Hindlimb muscle (tissue), 1 donor: ENCODE data around the gene CENPX. TPM values are rescaled to one million over a fixed set of nuclear protein-coding genes. Genes with fewer than 3 reads are reported as not detected.

Source experiments
- DNase-seq: peaks from one replicate; pipeline ENCODE4 v3.0.0-alpha.2; 2013
- polyA plus RNA-seq: library from polyadenylated mRNA; unstranded; fragments of 120-200 nt; gene quantifications from one replicate; pipeline ENCODE4 v1.2.1, GENCODE V29; 2013; ENCODE audit not compliant: insufficient read length

CENPX gene
- polyA plus RNA-seq, 1 donor: 36.0 TPM

DNA sequence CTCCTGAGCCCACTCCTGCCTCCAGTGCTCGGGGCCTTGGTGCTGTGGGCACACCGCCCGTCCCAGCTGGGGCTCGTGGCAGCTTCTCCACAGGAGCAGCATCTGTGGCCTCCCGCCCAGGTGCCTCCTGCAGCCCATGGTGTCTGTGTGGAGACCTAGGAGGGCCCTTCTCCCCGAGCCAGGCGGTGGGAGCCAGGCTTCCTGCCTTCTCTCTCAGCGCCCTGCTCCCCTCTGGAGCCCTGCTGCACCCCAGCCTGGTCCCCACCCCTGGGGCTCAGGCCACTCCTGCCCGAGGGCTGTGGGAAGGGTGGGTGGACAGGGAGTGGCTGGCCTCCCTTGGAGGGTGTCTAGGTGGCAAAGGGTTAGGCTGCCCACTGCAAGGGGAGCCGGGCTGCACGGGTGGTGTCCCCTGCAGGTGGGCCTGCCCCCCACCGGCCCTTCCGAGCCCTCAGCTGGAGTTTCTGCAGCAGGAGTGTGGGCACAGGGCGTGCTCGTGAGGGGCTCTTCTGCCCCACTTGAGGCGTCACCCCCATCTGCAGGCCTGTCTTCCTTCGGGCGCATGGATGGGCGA, 11.0 kb downstream of the CENPX start:
- DNase-seq: no peak

DNA sequence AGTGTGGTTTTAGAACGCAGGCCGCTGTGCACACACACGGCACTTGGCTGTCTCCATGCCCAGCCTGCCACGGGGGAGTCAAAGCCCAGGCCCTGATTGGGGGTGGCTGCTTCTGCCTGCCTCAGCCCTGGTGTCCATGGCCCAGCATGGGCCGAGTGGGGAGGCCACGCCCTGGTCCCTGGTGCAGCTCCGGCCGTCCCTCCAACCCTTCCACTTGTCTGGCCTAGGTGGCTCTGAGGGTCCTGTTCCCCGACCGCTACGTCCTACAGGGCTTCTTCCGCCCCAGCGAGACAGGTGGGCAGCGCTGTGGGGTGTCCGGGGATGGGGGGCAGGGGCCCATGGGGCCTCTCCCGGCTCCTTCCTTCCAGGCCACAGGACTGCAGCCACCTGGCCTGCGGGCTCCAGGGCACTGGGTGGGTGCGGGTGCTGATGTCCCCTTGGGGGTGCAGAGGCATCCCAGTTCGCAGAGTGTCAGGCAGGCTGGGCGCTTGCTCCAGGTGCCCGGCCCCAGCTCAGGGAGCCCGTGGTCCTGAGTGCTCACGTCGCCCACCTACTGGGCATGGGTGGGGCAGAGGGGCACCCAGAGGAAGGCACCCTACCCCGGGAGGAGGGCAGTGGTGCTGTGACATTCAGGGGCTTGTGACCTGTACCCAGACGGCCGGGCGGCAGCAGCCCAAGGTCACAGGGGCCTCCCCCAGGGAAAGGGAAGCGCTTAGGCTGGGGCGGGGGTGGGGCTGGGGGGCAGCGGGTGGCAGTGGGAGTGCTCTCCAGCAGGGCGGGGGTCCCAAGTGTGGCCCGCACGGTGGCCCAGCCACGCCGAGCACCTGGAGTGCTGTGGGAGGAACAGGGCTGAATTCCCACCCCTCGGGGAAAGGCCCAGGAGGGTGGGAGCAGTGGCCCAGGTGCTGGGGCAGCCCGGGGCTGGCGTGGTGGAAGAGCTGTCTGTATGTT, 11.8 kb downstream of the CENPX start:
- no peak for DNase-seq

DNA sequence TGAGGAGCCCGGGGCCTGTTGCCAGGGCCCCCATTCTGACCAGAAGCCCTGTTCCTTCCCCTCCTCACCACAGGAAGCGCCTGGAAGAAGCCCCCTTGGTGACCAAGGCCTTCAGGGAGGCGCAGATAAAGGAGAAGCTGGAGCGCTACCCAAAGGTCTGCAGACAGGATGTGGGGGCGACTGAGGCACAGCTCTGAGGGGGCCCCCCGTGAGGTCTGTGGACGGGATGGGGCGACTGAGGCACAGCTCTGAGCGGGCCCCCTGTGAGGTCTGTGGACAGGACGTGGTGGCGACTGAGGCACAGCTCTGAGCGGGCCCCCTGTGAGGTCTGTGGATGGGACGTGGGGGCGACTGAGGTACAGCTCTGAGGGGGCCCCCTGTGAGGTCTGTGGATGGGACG, 13.3 kb downstream of the CENPX start:
- no peak for DNase-seq

DNA sequence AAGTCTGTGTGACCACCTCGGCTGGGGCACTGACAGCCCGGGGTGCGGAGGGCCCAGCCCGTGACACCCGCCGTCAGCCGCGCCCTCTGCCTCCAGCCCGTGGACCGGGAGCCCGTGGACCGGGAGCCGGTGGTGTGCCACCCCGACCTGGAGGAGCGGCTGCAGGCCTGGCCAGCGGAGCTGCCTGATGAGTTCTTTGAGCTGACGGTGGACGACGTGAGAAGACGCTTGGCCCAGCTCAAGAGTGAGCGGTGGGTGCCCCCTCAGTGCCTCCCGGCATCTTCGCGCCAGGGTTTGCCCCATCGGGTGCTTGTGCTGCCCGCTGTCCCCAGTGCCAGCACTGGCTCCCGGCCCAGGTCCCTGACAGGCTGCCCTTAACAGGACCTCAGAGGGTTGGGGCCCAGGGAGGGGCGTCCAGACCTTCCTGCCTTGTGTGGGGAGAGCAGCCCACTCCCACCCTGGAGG, 13.7 kb downstream of the CENPX start:
- DNase-seq: no peak

DNA sequence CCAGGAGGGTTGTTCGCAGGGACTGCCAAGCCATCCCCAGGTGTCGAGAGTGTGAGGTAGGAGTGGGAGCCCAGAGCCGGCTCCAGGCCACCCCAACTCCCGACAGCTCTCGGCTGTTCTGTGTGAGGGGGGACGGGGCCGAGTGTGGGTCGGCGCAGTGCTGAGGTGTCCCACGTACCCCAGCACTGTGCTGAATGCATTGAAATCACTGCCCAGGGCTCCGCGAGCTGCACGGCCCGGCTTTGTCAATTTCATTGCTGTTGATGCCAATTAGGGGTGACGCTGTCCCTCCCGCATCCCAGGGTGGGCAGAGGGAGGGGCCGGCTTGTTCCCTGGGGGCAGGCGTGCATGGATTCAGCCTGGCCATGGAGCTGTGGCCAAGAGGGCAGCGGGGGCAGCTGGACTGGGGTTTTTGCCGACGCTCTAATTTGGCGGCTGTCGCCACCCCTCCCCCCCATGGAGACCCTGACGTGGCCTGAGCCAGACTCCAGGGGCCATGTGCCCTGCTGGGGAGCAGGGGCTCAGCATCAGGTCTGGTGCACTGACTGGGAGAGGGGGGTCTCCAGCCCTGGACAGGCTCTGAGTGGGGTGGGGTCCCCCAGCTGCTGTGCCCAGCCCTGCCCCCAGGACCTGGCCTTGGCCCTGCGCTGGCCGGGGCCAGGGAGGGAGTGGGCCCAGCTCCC, 14.3 kb downstream of the CENPX start:
- no peak for DNase-seq

DNA sequence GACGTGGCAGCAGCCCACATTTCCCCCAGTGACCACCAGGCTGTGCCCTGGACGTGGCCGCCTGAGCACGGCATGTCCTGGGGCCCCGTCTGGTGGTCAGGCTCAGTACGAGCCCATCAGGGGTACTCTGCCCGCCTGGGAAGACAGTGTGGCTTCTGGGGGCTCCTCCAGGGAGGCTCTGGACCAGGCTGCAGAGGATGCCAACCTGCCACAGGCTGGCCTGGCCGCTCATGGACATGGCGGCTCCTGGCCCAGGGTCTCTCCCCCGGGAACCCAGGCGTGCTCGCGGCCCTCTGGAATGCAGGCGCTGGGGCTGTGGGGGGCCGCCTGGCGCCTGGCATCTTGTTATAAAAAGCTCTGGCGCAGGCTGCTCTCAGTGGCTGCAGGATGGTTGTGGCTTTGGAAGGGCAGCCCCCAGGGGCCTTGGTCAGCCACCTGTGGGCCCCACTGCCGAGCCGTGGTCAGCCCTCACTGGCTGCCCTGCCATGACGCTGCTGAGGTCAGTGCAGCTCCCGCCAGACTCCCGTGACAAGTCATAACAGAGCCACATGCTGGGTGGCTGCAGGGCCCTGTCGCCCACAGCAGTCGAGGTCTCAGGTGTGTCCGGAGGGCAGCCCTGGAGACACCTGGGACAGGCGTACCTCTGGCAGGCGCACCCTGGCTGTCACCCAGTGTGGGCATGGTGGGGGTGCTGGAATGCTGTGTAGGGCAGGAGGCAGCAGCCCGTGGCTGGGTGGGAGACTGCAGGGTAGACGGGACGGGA, 15.0 kb downstream of the CENPX start:
- DNase-seq: no peak

DNA sequence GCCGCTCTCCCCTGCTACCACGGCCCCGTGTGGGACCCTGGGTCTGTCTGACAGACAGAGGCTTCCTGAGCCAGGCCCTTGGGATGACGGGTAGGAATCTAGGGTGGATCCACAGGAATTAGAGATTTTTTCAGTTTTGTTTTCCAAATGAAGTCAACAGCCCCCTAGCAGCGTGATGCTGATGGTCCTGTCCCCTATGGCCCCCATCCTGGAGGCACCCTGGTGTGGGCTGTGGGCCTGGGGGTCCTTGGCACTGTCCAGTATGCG, 15.5 kb downstream of the CENPX start:
- no peak for DNase-seq

DNA sequence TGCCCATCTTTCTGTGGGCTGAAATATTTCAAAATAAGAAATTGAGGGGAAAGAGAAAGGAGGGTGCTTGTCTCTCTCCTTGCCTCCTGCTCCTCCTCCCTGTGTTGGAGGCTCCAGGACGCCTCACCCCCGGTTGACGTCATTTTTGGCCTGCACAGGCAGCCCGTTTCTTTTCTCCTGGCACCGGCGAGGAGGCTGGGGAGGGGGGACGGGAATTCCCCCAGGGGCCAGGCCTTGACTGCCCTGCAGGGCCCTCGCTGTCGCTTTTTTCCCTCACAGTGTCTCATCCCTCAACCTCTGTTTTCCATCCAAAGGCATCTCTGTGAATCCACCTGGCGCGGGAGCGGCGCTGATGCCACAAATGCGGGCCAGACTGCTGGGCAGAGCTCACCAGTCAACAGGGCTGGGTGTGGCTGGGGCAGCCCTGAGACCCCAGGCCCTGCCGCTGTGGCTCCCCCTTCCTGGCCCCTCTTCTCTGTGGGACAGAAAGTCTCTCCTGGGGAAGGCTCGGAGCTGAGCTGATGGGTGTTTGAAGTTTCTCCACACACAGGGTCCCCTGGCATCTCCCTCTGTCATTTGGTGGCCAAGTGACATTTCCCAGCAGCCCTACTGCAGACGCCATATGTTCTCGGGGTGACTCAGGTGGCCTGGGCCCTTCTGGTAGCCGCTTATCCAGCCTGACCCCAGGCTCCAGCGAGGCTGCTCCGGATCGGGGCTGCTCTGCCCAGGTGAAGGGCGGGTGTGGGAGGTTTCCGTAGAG, 16.0 kb downstream of the CENPX start:
- no peak for DNase-seq

DNA sequence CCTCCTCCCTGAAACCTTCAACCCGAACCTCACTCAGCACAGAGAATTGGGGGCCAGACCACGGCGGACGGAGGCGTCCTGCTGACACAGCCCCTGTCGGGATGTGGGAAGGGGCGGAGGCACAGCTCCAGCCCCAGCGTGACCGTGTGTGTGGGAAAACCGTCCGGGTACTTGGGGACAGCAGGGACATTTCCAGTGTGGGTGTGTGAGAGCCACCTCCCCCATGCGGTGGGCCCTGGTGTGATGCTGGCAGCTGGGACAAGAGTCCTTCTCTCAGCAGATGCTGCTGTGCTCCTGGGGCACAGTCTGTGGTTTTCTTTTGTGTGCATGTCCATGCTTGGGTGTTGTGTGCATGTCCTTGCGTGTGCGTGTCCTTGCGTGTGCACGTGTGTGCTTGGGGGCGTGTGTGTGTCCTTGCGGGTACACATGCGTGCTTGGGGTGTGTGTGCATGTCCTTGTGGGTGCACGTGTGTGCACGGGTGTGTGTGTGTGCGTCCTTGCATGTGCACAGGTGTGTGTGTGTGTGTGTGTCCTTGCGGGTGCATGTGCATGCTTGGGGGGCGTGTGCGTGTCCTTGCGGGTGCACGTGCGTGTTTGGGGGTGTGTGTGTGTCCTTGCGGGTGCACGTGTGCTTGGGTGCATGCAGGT, 16.9 kb downstream of the CENPX start:
- no peak for DNase-seq

DNA sequence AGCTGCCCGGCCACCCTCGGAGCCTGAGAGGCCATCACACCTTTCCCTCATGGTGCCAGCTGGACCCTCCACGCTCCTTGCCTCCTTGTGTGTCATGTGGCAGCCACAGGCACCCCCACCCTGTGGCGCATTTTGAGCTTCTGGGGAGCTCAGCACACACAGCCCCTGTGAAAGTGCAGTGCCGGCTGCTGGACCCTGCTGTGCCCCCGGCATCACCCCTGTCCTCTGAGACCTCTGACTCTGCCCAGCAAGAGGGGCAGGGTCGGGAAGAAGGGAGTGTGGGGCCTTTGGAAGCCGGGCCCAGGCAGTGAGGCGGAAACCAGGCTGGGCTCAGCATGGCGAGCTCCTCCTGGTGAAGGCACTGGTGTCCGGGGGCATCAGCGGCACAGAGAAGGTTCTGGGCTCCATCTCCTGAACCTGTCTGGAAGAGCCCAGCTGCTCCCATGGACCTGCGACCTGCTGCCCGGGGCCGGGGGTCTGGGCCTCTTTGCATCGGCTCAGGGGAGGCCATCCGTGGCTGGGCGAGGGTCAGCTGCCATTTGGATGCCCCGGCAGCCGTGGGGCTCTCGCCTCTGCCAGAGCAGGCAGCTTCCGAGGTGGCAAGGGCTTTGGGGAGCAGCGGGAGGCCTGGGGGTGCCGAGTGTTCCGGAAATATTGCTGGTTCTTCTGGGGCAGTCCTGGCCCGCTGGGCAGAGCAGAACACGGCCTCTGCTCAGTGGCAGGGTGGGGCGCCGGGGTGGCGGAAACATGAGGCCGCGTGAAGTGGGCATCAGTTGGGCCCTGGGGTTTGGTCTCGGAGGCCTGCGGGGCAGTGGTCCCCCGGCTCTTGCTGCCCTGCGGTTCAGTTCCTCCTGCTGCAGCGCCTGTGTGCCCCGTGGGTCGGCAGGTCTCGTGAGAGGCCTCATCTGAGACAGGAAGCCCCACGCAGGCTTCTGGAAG, 17.9 kb downstream of the CENPX start:
- no peak for DNase-seq

DNA sequence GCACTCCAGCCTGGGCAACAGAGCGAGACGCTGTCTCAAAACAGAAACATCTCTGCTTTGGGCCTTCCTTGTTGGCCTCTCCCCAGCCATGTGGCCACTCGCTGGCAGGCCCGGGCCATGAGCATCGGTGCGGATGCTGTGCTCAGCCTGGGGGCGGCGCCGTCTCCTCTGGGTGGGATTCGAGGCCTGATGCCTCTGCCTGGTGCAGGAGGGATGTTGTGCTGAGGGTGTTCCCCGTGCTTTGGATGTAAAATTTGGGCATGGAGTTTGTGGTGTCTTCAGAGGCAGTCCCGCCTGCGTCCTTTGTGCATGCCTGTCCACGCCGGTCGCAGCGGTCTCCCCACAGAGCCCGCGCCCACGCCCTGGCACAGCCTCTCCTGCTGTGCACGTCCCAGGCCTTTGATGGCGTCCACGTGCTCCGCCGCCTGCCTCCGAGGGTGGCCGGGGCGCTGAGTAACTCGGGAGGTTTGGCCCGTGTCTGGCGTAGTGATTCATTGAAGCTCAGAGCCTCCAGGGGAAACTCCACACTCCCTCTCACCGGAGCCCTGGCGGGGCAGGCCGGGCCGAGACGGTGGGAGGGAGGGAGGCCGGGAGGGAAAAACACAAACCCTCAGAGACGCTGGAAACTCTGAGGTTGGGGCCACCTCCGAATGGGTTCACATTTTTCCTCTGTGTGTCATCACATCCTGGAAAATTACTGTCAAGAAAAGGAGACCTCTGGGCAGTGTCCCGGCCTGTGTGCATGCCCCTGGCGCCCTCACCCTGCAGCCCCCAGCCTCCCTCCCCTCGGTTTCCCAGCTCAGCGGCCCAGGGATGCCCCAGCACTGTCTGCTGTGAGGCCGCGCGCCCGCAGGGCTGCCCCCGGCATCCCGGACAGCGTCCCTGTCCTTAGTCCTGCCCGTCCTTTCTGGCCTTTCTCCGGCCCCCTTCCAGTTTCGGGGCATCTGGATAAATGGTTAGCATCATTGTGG, 19.0 kb downstream of the CENPX start:
- DNase-seq: no peak

DNA sequence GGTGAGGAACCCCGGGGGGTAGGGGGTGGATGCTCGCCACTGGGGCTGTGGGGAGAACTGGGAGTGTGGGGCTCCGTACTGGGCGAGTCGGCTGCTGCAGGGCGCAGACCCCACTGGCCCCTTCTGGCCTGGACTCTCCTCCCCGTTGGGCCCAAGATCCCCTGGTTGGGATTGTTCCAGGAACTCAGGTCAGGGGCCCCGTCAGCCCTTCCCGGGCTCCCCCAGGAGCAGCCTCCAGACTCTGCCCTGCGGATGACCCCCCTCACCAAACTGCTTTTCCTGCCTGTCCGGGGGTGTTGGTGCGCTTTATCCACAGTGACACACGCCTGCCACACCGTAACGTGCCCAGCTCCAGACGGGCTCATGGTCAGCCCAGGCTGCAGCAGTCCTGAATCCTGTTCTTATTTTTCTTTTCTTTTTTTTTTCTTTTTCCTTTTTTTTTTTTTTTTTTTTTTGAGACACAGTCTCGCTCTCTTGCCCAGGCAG, 21.1 kb downstream of the CENPX start:
- no peak for DNase-seq

DNA sequence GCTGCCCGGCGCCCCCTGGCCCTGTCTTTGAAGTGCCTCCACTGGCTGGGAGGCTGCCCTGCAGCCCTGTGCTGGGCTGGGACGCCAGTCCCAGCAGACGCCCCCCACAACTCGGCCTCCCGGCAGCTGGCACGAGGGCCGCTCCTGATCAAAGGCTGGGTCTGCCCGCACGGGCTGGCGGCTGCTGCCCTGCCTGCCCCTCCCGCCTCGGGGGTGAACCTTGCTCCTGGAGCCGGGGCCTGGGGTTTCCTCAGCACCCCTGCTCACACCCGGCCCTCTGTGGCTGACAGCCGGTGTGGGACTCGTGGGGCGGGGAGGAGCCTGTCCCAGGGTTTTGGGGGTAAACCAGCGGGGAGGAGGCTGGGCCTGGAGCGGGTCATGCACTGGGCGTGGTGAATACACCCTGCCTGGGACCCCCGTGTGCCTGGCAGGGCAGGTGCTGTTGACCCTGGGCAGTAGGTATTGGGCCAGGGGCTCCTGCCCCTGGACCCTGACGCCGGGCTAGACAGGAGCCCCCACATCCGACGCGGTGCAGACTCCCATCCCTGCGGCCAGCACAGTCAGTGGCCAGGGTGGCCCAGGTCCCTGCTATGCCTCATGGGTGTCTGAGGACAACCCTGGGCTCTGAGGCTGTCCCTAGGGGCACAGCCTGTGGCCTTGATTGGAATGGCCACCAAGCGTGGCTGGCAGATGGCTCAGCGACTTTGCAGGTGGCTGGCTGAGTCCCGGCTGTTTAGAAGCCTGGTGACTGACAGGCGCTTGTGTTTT, 21.7 kb downstream of the CENPX start:
- no peak for DNase-seq

DNA sequence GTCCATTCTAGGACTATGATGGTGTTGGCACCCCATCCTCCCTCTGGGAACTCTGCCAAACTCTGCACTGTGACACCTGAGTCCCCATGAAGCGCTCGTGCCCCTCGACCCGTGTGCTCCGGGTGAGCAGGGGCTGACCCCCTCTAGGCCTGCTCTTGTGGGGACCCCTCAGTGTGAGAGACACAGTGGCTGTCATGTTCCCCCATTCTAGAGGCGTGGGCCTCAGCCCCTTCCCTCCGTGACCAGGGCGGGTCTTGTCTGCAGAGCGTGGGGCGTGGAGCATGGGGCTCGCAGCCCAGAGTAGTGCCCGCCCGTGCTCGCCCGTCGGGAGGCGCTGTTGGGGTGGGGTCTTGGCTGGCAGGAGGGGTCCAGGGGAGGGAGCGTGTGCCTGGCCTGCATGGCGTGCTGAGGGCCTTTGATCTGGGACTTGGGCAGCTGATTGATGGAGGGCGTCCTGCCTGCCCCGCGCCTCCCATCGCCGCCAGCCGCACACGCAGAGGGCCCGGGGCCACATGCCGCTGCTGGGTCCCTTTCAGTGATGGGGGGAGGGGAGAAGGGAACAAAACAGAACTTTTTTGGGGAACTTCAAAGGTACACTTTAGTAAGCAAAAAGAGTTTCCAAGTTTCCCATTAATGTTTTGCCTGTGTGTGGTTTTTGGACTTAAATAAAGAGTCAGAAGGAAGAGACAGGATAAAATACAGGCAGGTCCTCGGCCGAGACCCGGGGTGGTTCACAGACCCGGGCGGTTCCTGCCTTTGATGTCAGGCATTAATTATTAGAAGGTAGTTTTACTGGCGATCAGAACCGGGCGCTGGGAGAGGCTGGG, 22.5 kb downstream of the CENPX start:
- DNase-seq: no peak

DNA sequence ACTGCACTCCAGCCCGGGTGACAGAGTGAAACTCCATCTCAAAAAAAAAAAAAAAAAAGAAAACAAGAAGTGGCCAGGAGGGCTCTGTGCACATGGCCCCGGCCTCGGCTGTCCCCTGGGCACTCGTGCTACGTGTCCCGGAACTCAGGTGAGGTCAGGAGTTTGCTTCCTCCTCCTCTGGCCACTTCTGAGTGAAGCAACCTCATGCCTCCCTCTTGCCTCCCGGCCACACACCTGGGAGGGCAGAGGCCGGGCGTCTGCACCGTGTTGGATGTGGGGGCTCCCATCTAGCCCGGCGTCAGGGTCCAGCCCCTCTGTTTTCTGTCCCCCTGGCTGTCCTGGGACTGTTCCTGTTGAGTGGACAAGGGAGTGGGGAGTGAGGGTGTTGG, 23.1 kb downstream of the CENPX start:
- DNase-seq: no peak

DNA sequence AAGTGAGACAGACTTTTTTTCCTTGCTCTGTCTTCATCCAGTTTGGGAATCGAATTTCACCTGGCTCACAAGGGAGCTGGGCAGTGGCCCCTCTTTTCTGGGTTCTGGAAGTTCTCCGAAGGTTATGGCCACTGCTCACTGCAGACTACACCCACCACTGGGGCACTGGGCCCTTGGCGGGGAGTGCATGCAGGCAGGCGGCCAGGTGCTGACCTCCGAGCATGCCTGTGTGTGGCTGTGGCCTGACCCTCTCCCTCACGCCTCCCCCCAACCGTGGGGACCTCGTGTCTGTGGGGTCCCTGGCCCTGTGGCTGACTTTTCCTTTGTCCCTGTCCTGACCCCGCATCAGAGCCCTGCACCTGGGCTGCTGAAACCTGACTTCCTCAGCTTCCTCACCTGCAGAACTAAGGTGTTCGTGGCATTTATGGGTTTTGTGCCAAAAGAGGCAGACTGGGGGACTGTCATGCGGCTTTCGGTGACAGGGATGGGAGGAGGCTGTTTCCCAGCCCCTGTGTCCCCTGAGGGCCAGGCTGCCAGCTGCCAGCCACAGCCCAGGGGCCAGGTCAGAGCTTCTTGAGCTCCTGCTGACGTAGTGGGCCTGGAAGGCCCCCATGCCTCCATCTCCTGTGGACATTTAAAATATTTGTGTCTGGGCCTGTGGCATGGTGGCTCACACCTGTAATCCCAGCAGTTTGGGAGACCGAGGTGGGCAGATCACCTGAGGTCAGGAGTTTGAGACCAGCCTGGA, 23.8 kb downstream of the CENPX start:
- DNase-seq: no peak

DNA sequence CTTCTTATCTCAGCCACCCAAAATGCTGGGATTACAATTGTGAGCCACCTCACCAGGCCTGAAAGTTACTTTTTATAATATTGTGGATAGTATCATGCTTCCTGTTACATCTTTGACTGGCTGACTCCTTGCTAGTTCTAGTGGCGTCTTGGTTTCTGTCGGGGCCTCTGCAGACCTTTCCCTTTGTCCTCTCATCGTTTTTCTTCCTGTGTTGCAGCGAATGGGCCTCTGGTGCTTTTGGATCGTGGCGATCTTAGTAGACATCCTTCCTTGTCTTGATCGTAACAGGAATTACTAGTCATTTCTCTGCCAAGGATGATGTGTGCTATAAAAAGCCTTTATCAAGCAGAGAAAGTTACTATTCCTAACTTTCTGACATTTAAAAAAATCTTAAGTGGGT, 24.5 kb downstream of the CENPX start:
- no peak for DNase-seq
